Measurements from ENCODE around the gene STK32C.

The STK32C gene

GRCh38 chr10:132264306-132264950, 43.3 kb downstream of the STK32C start:
- DNase-seq = no peak

GRCh38 chr10:132263866-132264265, 43.9 kb downstream of the STK32C start:
- DNase-seq = peak; percentile 42

DNA sequence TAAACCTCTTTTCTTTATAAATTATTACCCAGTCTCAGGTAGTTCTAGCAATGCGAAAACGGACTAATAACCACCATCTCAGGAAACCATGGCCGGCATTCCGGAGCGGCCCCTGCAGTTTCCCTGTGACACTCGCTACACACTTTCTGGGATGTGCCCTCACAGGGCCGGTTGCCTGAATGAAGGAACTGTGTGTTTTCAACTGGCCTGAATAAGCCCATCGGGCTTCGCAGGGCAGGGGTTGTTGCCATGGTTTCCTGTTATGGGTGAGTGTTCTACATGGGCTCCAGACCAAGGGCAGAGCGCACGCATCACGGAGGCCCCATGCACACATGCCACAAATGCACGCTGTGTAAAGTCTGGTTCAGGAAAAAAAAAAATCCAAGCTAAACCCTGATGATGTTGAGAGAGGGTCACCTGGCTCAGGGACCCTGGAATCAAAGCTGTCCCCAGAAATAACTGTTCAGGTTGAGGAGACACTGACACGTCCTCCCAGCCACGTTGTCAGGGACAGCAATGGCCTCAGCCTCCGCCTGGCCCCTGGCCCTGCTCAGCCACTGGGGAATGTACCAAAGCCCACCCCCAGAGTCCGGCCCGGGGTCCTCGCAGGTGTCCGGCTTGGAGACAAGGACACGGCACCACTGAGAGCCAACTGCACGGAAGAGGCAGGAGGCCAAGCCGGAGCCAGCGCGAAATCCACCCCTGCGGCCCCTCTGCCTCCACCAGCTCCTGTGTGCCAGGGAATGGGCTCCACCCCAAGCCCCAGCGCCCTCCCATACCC, 47.9 kb downstream of the STK32C start:
- DNase-seq = no peak

- DNase-seq = no peak
Observed at GRCh38 chr10:132258423-132258822, 49.3 kb downstream of the STK32C start.

DNA sequence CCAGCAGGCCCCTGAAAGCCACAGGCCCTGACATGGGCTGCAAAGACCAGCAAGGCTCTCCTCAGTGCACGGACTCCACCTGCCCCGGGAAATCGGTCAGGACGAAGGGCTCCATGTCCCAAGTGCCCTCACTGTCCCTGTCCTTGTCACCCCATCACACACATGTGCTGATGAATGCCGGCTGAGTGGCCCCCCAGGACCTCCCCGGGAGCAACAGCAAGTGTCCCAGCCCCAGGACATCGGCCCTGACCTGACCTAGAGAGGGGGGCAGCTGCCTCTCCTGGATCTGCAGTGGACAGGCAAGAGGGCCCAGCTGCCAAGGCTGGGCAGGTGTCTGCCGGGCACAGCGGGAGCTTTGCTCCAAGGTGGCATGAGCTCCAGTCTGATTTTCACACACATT, 49.8 kb downstream of the STK32C start:
- DNase-seq = no peak

GRCh38 chr10:132257271-132257670, 50.5 kb downstream of the STK32C start:
- DNase-seq = no peak

- no peak for DNase-seq
Observed at GRCh38 chr10:132256866-132257265, 50.9 kb downstream of the STK32C start.

GRCh38 chr10:132255489-132256344, 52.0 kb downstream of the STK32C start:
- no peak for DNase-seq

- DNase-seq = no peak
Observed at GRCh38 chr10:132254841-132255240, 52.9 kb downstream of the STK32C start.

- DNase-seq = no peak
Observed at GRCh38 chr10:132253092-132253687, 54.6 kb downstream of the STK32C start.

DNA sequence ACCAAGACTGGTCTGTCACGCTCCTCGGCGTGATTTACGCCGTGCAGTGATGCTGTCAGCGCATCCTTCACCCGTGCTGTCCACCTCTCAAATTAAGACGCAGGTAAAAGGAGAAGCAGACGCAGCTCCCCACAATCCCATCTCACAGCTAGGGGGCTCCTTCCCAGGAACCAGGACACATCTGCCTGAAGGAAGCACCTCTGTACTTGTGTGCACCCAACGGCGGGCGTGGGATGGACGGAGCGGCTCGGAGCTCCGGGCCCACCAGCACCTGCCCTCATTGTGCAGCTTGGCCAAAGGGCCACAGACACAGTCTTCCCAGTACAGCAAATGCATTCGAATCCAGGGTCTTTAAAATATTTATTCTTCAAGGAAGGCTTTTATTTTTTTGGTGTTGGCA, 55.3 kb downstream of the STK32C start:
- DNase-seq = no peak

DNA sequence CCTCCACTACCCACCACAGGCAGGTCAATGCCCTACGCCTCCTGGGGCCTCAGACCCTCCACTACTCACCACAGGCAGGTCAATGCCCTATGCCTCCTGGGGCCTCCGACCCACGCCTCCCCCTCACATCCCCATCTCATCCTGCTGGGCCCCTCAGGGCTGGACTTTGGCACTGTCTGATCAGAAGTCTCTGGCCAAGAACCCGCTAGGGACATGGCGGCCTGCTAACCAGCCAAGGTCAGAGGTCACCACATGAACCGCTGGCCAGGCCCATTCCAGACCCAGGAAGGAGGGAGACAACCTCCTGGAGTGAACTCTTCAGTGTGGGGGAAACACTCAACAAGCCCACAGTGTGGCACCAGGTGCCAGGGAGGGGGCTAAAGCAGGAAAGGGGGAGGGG, 55.8 kb downstream of the STK32C start:
- DNase-seq = no peak

DNA sequence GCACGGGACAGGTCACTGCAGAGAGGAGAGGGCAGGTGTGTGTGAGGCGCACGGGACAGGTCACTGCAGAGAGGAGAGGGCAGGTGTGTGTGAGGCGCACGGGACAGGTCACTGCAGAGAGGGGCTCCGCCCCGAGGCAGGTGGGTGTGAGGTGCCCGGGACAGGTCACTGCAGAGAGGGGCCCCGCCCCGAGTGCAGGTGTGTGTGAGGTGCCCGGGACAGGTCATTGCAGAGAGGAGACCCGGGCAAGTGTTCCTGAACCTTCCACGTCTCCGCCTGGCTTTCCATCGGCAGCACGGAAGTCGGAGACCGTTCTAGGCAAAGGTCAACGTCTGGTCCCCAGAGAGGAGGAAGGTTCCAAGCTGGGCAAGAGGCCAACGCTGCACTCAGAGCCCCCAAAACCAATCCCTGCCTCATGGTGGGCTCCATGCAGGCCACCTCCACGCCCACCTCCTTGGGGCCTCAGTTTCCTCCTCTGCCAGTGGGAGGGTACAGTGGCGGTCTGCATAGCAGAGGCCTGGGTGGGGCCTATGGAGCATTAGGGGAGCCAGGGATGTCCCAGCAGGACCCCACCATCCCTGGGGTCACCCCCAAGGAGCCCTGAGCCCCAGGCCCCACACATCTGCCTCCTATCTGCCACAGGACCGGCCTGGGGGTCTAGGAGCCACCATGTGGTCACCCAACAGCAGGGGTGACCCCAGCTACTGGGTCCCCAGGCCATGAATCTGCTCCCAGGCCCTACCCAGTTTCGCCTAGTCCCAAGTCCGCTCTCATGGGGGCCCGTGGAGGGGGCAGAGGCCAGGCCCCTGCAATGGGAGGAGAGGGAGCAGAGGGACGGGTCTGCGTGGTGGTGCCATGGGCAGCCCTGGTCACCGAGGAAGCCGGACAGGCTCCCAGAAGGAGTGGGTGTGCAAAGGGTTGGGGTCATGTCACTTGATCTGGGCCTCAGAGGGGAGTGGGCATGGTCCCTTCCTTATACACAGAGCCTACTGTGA, 57.0 kb downstream of the STK32C start:
- DNase-seq = no peak

DNA sequence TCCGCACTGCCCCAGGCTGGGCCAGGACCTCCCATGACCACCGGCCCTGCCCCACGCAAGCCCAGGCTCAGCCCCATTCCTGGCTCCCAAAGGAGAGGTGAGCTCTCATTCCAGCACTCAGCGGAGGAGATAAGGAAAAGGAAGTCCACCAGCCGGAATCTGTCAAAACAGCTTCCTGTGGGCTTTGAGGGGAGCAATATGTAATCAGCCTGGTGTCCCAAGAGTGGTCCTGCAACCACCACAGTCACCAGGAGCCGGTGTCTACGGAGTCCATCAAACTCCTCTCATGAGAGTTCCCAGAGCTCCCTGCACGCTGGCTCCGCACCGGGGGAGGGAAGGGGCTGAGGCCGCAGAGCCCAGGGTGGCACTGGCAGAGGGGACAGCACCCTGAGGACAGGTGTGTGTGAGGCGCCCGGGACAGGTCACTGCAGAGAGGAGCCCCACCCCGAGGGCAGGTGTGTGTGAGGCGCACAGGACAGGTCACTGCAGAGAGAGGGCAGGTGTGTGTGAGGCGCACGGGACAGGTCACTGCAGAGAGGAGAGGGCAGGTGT, 57.9 kb downstream of the STK32C start:
- no peak for DNase-seq

DNA sequence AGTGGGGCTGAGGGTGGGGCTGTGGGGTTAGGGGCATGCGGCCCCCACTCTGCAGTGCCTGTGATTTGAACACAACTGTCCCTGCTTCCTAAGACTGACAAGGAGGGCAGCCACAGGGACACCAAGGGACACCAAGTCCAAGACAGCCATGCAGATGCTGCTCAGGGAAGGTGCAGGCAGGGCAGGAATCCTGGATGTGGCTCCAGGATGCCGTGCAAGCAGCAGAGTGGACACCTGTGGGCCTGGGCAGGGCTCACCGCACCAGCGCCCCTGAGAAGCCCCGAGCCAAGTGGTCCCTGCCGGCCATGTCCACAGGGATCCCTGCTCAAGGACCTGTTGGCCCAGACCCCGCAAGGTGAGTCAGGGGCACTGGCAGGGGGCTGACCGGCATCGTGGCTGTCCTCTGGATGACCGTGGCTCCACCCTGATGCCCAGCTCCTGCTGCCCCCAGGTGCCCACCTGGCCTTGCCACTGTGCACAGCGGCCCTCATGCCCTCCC, 58.5 kb downstream of the STK32C start:
- DNase-seq = no peak

DNA sequence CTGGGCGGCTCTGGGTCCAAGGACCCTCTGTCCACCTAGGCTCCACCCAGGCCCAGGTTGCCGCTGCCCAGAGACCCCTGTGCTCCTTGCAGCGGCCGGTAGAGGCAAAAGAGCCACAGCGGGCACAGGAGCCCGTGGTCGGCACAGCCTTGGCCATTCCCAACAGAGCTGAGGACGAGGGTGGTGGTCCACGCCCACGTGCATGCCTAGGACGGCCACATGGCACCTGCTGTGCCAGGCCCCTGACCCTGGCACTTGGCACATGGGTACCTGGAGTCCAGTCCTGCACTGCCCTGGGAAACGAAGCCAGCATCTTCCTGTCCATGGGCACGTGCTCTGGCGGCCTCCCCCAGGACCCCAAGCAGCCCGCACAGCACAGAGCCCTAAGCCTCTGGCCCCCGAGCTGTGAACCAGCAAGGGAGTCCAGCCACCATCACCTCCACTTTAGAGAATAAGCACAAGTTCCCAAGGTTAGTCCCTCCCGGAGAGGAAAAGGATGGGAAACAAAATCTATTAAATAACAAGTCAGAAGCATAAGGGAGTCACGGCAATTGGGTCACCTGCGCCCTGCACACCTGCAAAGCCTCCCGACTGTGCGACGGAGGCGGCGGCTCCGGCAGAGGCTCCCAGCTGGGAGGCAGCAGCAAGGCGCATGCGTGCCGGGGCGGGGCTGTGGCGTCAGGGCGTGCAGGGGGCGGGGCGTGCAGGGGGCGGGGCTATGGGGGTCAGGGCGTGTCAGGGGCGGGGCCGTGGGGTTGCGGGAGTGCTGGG, 59.1 kb downstream of the STK32C start:
- peak; percentile 44 for DNase-seq

- no peak for DNase-seq
Observed at GRCh38 chr10:132247943-132248342, 59.8 kb downstream of the STK32C start.

DNA sequence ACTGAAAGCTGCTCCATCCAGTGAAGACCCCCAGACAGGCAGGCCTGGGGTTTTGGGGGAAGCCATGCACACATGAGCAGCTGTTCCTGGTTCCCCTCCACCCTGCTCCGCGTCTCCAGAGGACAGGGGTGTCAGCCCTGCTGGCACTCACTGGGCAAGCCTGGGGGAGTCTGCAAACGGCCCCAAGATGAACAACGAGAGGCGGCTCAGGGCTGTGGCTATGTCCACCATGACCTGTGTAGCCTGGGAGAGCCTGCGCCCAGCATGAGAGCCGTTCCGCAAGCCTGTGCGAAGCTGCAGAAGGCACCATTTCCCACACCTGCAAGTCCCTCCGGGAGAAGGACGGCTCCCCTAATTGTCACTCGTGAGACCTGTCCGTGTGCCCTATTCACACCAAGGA, 61.5 kb downstream of the STK32C start:
- DNase-seq = no peak

DNA sequence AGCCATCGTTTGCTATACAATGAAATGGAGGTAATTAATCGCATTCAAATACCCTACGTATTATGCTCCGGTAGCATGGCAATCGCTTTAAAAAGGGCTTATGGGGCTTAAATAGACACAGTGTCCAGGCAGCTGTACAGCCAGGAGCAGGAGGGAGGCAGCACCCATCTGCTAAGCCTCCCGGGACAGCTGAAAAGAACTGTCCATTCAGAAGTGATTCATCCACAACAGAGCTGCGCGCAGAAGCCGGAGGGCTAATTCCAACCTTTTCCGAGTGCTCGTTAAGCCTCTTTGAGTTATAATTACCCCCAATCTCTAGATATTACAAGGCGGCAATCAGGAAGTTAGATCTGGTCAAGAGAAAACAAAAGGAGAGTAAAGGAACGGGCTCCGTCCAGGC, 62.7 kb downstream of the STK32C start:
- DNase-seq = no peak

DNA sequence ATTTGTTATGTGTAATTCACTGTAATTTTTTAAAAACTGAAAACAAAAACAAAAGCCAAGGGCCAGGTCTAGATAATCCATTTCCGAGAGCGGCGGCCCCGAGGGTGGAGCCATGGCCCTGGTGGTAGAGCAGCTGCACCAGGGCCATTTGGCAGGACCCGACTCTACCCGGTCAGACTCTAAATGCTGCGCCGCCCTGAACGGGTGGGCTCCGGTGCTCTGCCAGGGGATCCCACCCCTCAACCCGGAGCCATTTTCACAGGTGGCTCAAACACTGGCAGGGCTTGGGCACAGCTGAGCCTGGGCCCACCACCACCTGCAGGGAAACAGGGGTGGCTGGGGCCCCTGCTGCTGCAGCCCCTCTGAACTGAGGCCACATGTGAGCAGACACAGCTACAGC, 64.1 kb downstream of the STK32C start:
- DNase-seq = no peak

- DNase-seq = no peak
Observed at GRCh38 chr10:132243141-132243540, 64.6 kb downstream of the STK32C start.
